ENCODE results near the gene EXOC3. TPM values are rescaled to one million over a fixed set of nuclear protein-coding genes. Genes with fewer than 3 reads are reported as not detected.

EXOC3 gene
- total and polyA plus RNA-seq, 2 of the 4 experiments (the other 2 are of a cell fraction) = 35.1 to 47.5 TPM

DNA sequence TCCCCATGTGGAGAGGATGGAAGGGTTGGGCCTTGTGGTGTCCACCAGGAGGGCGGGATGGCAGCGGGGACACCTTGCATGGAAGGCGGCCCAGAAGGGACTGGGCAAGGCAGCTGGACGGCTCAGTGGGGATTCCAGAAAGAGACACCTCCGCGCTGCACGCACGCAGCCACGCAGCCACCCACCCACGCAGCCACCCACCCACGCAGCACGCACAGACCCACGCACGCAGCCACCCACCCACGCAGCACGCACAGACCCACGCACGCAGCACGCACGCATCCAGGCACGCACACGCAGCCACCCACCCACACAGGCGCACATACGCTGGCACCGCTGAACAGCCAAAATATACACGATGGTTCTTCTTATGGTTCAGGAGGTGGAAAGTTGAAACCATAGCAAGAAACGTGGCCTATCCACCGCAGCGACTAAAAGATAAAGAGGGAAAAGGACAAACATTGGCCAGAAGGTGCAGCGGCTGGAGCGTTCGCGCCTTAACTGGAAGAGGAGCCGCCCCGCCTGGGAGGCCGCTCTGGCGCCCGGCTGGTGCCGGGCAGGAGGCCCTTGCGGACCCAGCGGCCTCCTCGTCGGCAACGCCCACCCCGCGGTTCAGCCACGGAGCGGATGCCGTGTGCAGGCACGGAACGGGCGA, 22.2 kb upstream of the EXOC3 start:
- 98% methylated on average over 35 of the region's 52 CpGs; no CpG with 5 or more reads in 1 of the 2 experiments for whole genome bisulfite sequencing, 2 experiments (ENCODE audit: extremely low coverage in 2 of 2, insufficient read length in 1 of 2)
- H3K18ac ChIP-seq (ENCODE audit: low read depth, low read length) = no peak overlapping the region
- POLR2A ChIA-PET (ENCODE audit: unreplicated experiment) = no interaction called here
- ATAC-seq (ENCODE audit: low read depth) (no peak), DNase-seq (no peak)
- peaks cover 7% of the 10 kb centered on the region for H3K9me1 ChIP-seq (ENCODE audit: insufficient read depth, low read length)
- H3K14ac ChIP-seq (replicated peaks; ENCODE audit: low read depth, low read length) = no peak overlapping the region
- H3K9me3 ChIP-seq (ENCODE audit: control insufficient read depth, insufficient read depth, low read length) = no peaks in the 10 kb centered on the region
- H3K4me2 ChIP-seq (ENCODE audit: low read depth, low read length) = no peak overlapping the region
- peaks cover 12% of the 10 kb centered on the region for H3K4me1 ChIP-seq (ENCODE audit: control insufficient read depth, insufficient read depth, low read length)
- H3K4ac ChIP-seq (ENCODE audit: low read depth, low read length) = peak overlapping the region; percentile 34; the same call in 1 of the 2 replicates
- H2AK9ac ChIP-seq (replicated peaks; ENCODE audit: low read depth, low read length, poor library complexity) = no peak overlapping the region
- H2BK15ac ChIP-seq (ENCODE audit: low read depth, low read length) = no peak overlapping the region
- no peak overlapping the region for H4K91ac ChIP-seq (ENCODE audit: insufficient read depth, low read depth, low read length)
- H3K27ac ChIP-seq (ENCODE audit: insufficient read depth, low read length) = no peak overlapping the region
- dilution Hi-C loops (cut with HindIII; ENCODE audit: low sequenced_read_pairs, unreplicated experiment) (no loop called here), intact Hi-C loops (cut with micrococcal nuclease) (no loop called here), in situ Hi-C loops (cut with MboI; ENCODE audit: low sequenced_read_pairs) (no loop called here)
- H2BK20ac ChIP-seq (ENCODE audit: low read depth, low read length) = no peak overlapping the region
- CTCF ChIA-PET = no interaction called here
- H3K79me1 ChIP-seq (ENCODE audit: low read depth in 1 of 2, low read length in 2 of 2) = peaks cover 7 to 68% of the 10 kb centered on the region in 2 experiments
- H3K4me3 ChIP-seq (ENCODE audit: insufficient read depth, low read depth, low read length) = no peak overlapping the region
- no peak overlapping the region for H2AFZ ChIP-seq (replicated peaks; ENCODE audit: low read length, poor library complexity)
- no peaks in the 10 kb centered on the region for H3K27me3 ChIP-seq (ENCODE audit: control insufficient read depth, insufficient read depth, low read length)
- no peak overlapping the region for H2BK5ac ChIP-seq (ENCODE audit: low read depth, low read length, poor library complexity, severe bottlenecking)
- H2BK120ac ChIP-seq (ENCODE audit: low read depth, low read length) = no peak overlapping the region
- no peak overlapping the region for H3K56ac ChIP-seq (ENCODE audit: extremely low read depth, insufficient read depth, low read length)
- peak overlapping the region; percentile 73 for H2AK5ac ChIP-seq (ENCODE audit: low read depth, low read length)
- H4K5ac ChIP-seq (ENCODE audit: low read depth, low read length) = no peak overlapping the region
- no peak overlapping the region for H3K23ac ChIP-seq (ENCODE audit: low read depth, low read length)
- TF ChIP-seq USF2 (IDR thresholded peaks at IDR 0.05; ENCODE audit: low read depth, low read length) (no peak), RFX5 (IDR thresholded peaks at IDR 0.05; ENCODE audit: low read depth, low read length) (no peak), POLR2A (IDR thresholded peaks at IDR 0.05; ENCODE audit: low read depth, low read length) (no peak), MXI1 (IDR thresholded peaks at IDR 0.05; ENCODE audit: borderline replicate concordance, low read depth, low read length) (no peak), CTCF (conservative IDR thresholded peaks at IDR 0.05; ENCODE audit: low read depth, low read length) (no peak), CEBPB (IDR thresholded peaks at IDR 0.05; ENCODE audit: low read depth, low read length) (no peak), SMC3 (IDR thresholded peaks at IDR 0.05; ENCODE audit: low read depth, low read length) (no peak), FOS (IDR thresholded peaks at IDR 0.05; ENCODE audit: low read depth, low read length) (no peak), MAZ (IDR thresholded peaks at IDR 0.05; ENCODE audit: borderline replicate concordance, low read depth, low read length) (no peak), RCOR1 (IDR thresholded peaks at IDR 0.05; ENCODE audit: insufficient replicate concordance, low read length) (no peak), BHLHE40 (IDR thresholded peaks at IDR 0.05; ENCODE audit: low read depth, low read length) (no peak), NFE2L2 (IDR thresholded peaks at IDR 0.05; ENCODE audit: low read depth, low read length) (no peak), CHD1 (IDR thresholded peaks at IDR 0.05; ENCODE audit: low read depth, low read length) (no peak), RAD21 (IDR thresholded peaks at IDR 0.05; ENCODE audit: low read length) (no peak), MAFK (IDR thresholded peaks at IDR 0.05; ENCODE audit: low read depth, low read length) (no peak), ELK1 (IDR thresholded peaks at IDR 0.05; ENCODE audit: borderline replicate concordance, low read depth, low read length) (no peak)
- peaks cover 59% of the 10 kb centered on the region for H3K36me3 ChIP-seq (ENCODE audit: control insufficient read depth, insufficient read depth, low read length)
- no TSS peak for BruUV-seq (replicated peaks)
- no peak overlapping the region for H3K9ac ChIP-seq (ENCODE audit: low read depth, low read length)
- H4K8ac ChIP-seq (ENCODE audit: low read depth in 2 of 2, low read length in 2 of 2) = no peak overlapping the region
- no peaks in the 10 kb centered on the region; the same call in 1 of the 2 replicates for H4K20me1 ChIP-seq (ENCODE audit: insufficient read depth, low read length)
